Measurements from ENCODE around the gene MECP2.

GRCh38 chrX:154121207-154121606 is 23.7 kb upstream of the MECP2 start:
- TF ChIP-seq CTCF (IDR thresholded peaks at IDR 0.05) (no peak), POLR2A (IDR thresholded peaks at IDR 0.05) (no peak)

Measured in right lobe of liver (tissue), 4 donors.